GM12872 (cell line): ENCODE data around the gene KLHL5.

Experiments
- TF ChIP-seq, protein P1 (sequence below): IDR thresholded peaks from 3 replicates; pipeline ENCODE4 v1.5.1; 2011; ENCODE audit warnings: low read depth, mild to moderate bottlenecking, low read length, moderate library complexity; ENCODE audit not compliant: insufficient read depth

Gene KLHL5

DNA sequence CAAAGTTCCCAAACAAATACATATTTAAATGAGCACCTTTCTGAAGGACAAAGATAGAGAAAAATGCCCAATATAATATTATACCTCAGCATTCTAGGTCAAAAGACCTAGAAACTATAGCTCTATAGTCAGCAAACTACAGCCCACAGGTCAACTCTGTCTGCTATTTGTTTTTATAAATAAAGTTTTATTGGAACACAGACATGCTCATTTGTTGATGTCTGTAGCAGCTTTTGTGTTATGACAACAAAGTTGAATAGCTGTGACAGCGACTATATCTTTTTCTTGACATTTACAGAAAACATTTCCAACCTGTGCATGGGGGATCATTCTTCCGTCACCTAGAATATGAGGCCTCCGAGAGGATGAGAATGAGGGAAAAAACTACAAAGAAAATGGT, 71.6 kb downstream of the KLHL5 start:
- TF ChIP-seq, protein P1, sequence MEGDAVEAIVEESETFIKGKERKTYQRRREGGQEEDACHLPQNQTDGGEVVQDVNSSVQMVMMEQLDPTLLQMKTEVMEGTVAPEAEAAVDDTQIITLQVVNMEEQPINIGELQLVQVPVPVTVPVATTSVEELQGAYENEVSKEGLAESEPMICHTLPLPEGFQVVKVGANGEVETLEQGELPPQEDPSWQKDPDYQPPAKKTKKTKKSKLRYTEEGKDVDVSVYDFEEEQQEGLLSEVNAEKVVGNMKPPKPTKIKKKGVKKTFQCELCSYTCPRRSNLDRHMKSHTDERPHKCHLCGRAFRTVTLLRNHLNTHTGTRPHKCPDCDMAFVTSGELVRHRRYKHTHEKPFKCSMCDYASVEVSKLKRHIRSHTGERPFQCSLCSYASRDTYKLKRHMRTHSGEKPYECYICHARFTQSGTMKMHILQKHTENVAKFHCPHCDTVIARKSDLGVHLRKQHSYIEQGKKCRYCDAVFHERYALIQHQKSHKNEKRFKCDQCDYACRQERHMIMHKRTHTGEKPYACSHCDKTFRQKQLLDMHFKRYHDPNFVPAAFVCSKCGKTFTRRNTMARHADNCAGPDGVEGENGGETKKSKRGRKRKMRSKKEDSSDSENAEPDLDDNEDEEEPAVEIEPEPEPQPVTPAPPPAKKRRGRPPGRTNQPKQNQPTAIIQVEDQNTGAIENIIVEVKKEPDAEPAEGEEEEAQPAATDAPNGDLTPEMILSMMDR: no peak

DNA sequence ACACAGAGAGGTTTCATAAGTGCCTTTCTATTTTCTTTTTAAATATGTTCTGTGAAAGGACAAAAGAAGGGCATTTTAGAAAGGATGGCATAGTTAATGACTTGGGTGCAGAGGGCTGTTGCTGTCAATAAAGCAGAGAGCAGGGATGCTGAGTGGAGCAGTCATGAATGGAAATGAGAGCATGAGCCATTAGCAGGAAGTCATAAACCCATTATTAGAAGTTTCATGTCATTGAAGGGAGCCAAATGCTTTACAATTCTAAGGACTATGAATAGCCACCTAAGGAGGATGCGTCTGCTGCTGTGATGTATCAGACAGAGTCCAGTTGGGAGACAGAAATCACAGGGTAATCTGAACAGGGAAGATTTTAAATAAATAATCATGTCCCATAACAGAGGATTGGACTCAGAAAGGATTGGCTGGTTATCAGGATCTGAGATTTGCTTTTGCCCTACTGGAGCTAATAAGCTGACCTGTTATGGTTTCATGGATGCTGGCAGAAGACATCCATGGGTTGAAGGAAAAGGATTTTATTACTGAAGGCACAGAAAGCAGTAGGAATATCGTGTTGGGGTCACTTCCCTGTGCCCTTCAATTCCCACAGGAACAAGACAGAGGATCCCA, 72.8 kb downstream of the KLHL5 start:
- TF ChIP-seq, protein P1: no peak

DNA sequence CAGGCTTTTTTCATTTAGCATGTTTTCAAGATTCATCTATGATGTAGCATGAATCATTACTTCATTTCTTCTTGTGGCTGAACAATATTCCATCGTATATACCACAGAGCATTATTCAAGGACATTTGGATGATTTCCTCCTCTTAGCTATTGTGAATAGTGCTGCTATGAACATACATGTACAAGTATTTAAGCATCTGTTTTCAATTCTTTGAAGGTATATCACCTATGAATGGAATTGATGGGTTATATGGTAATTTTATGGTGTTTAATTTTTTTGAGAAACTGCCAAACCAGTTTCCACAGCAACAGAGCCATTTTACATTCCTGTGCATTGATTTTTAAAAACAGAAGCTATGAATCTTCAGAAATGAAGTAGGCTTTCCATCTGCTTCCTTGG, 84.2 kb downstream of the KLHL5 start:
- TF ChIP-seq, protein P1: no peak

DNA sequence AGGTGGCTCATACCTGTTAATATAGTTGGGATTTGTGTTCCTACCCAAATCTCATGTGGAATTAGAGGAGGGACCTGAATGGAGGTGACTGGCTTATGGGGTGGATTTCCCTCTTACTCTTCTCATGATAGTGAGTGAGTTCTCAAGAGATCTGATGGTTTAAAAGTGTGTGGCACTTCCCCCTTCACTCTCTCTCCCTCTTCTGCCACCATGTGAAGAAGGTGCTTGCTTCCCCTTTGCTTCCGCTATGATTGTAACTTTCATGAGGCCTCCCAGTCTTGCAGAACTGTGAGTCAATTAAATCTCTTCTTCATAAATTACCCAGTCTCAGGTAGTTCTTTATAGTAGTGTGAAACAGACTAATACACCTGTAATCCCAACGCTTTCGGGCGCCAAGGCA, 92.0 kb downstream of the KLHL5 start:
- TF ChIP-seq, protein P1: no peak

DNA sequence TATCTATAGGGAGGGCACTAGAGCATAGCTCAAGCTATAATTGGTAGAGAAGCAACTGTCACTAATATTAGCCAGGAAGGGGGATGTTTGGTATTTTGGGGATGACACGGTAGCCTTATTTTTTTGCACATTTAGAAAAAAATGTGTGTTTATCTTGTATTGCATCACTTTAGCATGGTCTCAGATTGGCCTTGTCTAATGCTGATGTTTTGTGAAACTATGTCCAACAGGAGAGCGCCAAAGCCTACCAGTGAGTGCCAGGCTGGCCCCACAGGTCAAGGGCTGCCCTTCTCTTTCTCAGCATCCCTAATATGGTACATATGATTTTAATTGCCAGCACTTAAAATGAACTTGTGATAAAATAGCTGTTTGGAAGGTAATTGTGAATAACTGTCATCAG, 95.5 kb downstream of the KLHL5 start:
- TF ChIP-seq, protein P1: no peak

DNA sequence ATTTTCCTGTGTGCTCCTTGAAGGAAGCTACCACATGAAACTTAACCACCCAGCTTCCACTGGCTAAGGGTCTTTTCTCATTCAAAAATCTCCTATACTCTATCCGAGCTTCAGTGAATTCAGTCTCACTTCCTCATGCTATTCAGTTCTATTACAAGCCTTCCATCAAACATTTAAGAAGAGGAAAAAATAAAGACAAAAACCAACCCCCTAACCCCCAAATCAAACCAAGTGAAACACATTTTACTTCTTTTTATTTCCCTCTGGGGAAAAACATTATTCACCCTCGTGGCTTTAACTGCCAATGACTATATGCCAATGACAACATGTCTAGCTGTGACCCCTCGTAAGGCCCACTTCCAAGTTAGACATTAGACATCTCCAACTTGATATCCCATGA, 104.1 kb downstream of the KLHL5 start:
- TF ChIP-seq, protein P1: no peak

DNA sequence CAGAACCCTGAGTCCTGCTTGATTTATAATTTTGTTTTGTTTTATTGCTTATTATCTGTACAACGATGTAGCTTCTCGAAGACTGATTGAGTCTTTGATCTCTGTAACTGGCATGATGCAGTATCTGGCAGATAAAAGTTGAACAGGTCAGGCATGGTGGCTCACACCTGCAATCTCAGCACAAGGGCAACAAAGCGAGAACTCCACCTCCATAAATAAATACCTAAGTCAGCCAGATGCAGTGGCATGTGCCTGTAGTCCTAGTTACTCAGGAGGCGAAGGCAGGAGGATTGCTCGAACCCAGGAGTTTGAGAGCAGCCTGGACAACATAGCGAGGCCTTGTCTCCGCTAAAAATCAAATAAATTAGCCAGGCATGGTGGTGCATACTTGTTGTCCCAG, 104.6 kb downstream of the KLHL5 start:
- TF ChIP-seq, protein P1: no peak
